ENCODE data around the gene ADGRG4. TPM values are rescaled to one million over a fixed set of nuclear protein-coding genes. Genes with fewer than 3 reads are reported as not detected.

ADGRG4 gene
- total RNA-seq, 2 experiments from 2014 or later = not detected

GRCh38 chrX:136457303-136457917 is 156.6 kb downstream of the ADGRG4 start:
- ChIA-PET CTCF (no interaction called here), POLR2A (no interaction called here)
- no peaks in the 10 kb centered on the region for H3K4me1 Mint-ChIP-seq
- H3K4me3 Mint-ChIP-seq = no peak overlapping the region
- no peaks in the 10 kb centered on the region for H3K36me3 Mint-ChIP-seq (ENCODE audit: low read depth)
- H3K9me3 Mint-ChIP-seq = no peaks in the 10 kb centered on the region
- no peak for DNase-seq
- no peak overlapping the region for H3K27ac Mint-ChIP-seq
- no peaks in the 10 kb centered on the region for H3K27me3 Mint-ChIP-seq

GRCh38 chrX:136464589-136464988 is 163.8 kb downstream of the ADGRG4 start:
- POLR2A ChIA-PET = no interaction called here
- no peaks in the 10 kb centered on the region for H3K36me3 Mint-ChIP-seq (ENCODE audit: low read depth)

More at GRCh38 chrX:136464589-136464988, 163.8 kb downstream of the ADGRG4 start:
- H3K4me3 Mint-ChIP-seq = no peak overlapping the region
- H3K27me3 Mint-ChIP-seq = peaks cover 6% of the 10 kb centered on the region
- H3K4me1 Mint-ChIP-seq = no peaks in the 10 kb centered on the region
- no peak overlapping the region for H3K27ac Mint-ChIP-seq
- H3K9me3 Mint-ChIP-seq = no peaks in the 10 kb centered on the region
- DNase-seq = no peak
- CTCF ChIA-PET = no interaction called here

Other genes starting within 250 kb of the ADGRG4 start
- 10 to 100 TPM; 12.8 to 16.7 TPM for gene FHL1, start 153.4 kb upstream of the ADGRG4 start, total RNA-seq
- gene MAP7D3, start 49.6 kb upstream of the ADGRG4 start, total RNA-seq = 10 to 100 TPM; 11.2 to 13.5 TPM
- not detected for gene BRS3, start 187.0 kb downstream of the ADGRG4 start, total RNA-seq
- 10 to 100 TPM; 62.1 to 63.2 TPM for gene HTATSF1, start 196.6 kb downstream of the ADGRG4 start, total RNA-seq
- gene VGLL1, start 231.3 kb downstream of the ADGRG4 start, total RNA-seq = not detected